Brain microvascular endothelial cell (primary cell): ENCODE measurements around the gene NMNAT2.
"Not testable (repeated sequence)": the region's sequence is repeated elsewhere in the genome, so short reads cannot be mapped to it uniquely, and the experiment has no call there.

Source experiments
- DNase-seq: peaks from one replicate; pipeline ENCODE4 v3.0.0-alpha.2; 2020
- H3K27ac ChIP-seq: fragments of 250-450 bp; sonication (Bioruptor Pico); 2 replicates; pipeline ENCODE4 v1.5.1; 2020; ENCODE audit warnings: mild to moderate bottlenecking, moderate library complexity
- H3K27me3 ChIP-seq: fragments of 250-450 bp; sonication (Bioruptor Pico); replicated peaks from 2 replicates; pipeline ENCODE4 v1.5.1; 2020; ENCODE audit warnings: mild to moderate bottlenecking
- H3K36me3 ChIP-seq: fragments of 250-450 bp; sonication (Bioruptor Pico); replicated peaks from 2 replicates; pipeline ENCODE4 v1.5.1; 2020; ENCODE audit warnings: mild to moderate bottlenecking
- H3K4me3 ChIP-seq: 2 replicates; pipeline ENCODE4 v1.5.1; 2011; ENCODE audit warnings: low read depth, mild to moderate bottlenecking, control low read depth, low read length, moderate library complexity
- in situ Hi-C: cut with HindIII; loops from 2 replicates; pipeline ENCODE4 v1.10.0; 2017; ENCODE audit warnings: low sequenced_read_pairs, low pct_ligation_motif_present
- TF ChIP-seq, protein P1 (sequence below): IDR thresholded peaks from 2 replicates; pipeline ENCODE4 v1.5.1; 2011; ENCODE audit warnings: low read depth, mild to moderate bottlenecking, moderate library complexity, low read length, control low read depth, inconsistent platforms; ENCODE audit errors: missing control alignments

The NMNAT2 gene

DNA sequence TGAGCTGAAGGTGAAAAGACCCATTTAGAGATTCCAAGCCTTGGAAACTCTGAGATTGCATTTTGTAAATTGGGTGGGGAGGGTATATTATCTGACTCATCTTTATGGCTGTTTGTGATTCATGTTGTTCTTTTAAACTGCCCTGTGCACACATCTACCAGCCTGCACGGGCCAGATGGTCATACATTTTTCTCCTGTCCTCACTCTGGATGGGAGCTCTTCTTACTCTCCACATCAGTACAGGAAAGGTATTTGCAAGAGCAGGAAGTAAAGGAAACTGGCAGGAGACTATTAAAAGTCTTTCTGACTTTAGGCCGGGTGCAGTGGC, 14.3 kb upstream of the NMNAT2 start:
- Histone ChIP-seq H3K36me3 (no peaks in the 10 kb centered on the region), H3K27me3 (no peaks in the 10 kb centered on the region), H3K4me3 (no peak overlapping the region), H3K27ac (no peak overlapping the region)
- in situ Hi-C loops, result no loop called here
- TF ChIP-seq, protein P1, sequence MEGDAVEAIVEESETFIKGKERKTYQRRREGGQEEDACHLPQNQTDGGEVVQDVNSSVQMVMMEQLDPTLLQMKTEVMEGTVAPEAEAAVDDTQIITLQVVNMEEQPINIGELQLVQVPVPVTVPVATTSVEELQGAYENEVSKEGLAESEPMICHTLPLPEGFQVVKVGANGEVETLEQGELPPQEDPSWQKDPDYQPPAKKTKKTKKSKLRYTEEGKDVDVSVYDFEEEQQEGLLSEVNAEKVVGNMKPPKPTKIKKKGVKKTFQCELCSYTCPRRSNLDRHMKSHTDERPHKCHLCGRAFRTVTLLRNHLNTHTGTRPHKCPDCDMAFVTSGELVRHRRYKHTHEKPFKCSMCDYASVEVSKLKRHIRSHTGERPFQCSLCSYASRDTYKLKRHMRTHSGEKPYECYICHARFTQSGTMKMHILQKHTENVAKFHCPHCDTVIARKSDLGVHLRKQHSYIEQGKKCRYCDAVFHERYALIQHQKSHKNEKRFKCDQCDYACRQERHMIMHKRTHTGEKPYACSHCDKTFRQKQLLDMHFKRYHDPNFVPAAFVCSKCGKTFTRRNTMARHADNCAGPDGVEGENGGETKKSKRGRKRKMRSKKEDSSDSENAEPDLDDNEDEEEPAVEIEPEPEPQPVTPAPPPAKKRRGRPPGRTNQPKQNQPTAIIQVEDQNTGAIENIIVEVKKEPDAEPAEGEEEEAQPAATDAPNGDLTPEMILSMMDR, result no peak
- no peak for DNase-seq

DNA sequence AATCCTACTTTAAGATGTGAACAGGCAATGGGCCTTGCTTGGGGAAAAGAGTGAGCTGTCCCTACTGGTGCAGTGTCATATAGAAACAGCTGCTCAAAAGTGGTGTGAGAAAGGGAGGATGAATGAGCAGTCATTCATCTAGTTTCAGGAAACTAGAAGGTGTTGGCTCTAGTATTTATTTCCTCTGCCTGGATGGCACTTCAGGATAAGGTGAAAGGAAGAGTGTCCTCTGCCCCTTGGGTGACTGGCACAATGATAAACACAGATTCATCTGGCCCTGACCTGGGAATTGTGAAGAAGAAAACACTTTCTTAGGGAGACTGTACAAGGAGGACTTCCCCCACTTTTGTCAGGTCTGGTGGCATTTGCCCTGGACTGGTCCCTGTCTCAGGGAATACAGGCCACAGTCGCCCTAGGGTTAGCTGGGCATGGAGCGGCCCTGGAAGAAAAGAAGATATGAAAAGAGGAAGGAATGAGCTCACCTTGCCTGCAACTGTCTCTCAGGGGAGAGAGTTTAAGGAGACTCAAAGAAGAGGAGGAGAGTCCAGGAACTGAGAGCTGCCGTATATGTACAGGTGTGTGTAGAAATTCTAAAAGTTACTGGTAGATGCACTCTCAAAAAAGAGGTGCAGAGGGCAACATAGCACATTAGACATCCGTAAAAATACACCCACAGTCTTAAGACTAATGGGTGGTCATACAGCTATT, 13.8 kb upstream of the NMNAT2 start:
- no peaks in the 10 kb centered on the region for H3K27me3 ChIP-seq
- H3K27ac ChIP-seq, result no peak overlapping the region
- no peak for DNase-seq
- no peak overlapping the region for H3K4me3 ChIP-seq
- TF ChIP-seq, protein P1, result no peak
- H3K36me3 ChIP-seq, result no peaks in the 10 kb centered on the region
- in situ Hi-C loops, result no loop called here

DNA sequence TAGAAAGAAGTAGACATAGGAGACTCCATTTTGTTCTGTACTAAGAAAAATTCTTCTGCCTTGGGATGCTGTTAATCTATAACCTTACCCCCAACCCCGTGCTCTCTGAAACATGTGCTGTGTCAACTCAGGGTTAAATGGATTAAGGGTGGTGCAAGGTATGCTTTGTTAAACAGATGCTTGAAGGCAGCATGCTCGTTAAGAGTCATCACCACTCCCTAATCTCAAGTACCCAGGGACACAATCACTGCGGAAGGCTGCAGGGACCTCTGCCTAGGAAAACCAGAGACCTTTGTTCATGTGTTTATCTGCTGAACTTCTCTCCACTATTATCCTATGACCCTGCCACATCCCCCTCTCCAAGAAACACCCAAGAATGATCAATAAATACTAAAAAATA, 9.4 kb upstream of the NMNAT2 start:
- H3K27ac ChIP-seq, DNase-seq, H3K4me3 ChIP-seq, H3K36me3 ChIP-seq, H3K27me3 ChIP-seq, in situ Hi-C loops: not testable (repeated sequence)

DNA sequence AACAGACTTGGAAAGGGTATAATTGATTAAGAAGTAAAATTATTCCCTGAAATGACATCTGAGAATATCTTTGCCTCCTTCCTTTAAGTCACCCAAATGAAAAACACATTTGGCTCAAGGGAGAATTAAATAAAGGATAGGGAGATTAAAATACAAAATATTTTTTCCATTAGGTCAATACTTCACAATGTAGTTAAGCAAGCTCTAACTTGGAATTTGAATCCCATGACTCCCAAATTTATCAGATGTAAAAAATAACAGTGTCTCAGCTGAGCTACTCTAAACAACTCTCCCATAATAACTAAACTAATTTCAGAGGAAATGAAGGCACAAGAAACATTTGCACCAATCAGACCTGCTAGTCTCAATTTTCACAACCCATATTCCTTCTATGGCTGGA, 6.5 kb upstream of the NMNAT2 start:
- Histone ChIP-seq H3K36me3 (no peaks in the 10 kb centered on the region), H3K4me3 (no peak overlapping the region), H3K27ac (no peak overlapping the region), H3K27me3 (no peaks in the 10 kb centered on the region)
- TF ChIP-seq, protein P1, result no peak
- no peak for DNase-seq
- in situ Hi-C loops, result no loop called here

DNA sequence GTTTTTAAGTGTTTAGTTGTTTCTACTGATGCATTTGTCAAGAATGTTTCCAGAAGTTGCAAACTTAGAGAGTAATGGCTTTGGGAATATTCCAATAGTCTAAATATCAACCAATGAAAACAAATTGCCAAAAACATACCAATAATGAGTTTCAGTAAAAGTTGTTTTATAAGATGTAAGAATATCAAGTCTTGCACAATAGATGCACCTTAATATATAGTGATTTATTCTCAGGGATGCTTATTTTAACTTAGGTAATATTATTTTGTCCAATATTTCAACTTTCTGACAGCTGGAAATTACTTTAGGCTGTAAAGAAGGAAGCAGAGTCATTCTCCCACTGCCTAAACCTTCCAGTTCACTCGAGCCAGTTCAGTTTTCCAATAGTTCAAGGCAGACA, 5.4 kb upstream of the NMNAT2 start:
- DNase-seq, result no peak
- in situ Hi-C loops, result no loop called here
- H3K36me3 ChIP-seq, result no peaks in the 10 kb centered on the region
- no peak overlapping the region for H3K27ac ChIP-seq
- no peak overlapping the region for H3K4me3 ChIP-seq
- H3K27me3 ChIP-seq, result peaks cover 11% of the 10 kb centered on the region
- TF ChIP-seq, protein P1, result no peak

DNA sequence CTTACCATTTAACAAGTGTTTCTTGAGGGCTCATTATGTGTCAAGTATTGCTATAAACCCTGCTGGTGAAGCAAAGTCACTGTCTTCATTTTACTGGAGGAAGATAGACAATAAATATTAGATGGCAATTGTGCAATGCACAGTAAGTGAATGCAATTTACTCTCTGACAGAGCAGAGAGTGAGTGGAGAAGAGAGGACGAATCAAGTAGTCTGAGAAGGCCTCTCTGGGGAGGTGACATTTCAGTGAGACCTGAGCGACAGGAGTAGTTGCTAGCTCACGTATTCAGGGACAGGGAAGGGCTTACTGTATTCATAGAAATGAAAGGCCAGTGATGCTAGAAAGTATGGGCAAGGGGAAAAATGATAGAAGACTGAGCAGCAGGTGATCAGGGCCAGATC, 1.2 kb upstream of the NMNAT2 start:
- no peak overlapping the region for H3K27ac ChIP-seq
- no peak for DNase-seq
- H3K36me3 ChIP-seq, result no peaks in the 10 kb centered on the region
- no peak overlapping the region for H3K4me3 ChIP-seq
- TF ChIP-seq, protein P1, result no peak
- in situ Hi-C loops, result no loop called here
- H3K27me3 ChIP-seq, result peaks cover 35% of the 10 kb centered on the region
